Retinal pigment epithelial cell (primary cell): ENCODE measurements around the gene TDRD7.

Experiments used
- DNase-seq: peaks from one replicate; pipeline ENCODE4 v3.0.0-alpha.2; 2010; ENCODE audit warnings: low read depth
- H3K4me3 ChIP-seq: 2 replicates; pipeline ENCODE4 v1.5.1; 2011; ENCODE audit warnings: mild to moderate bottlenecking, low read length, control low read depth, moderate library complexity
- CTCF ChIP-seq: conservative IDR thresholded peaks from 2 replicates; pipeline ENCODE4 v1.5.1; 2011; ENCODE audit warnings: low read depth, low read length, control low read depth, inconsistent platforms

TDRD7 gene

DNA sequence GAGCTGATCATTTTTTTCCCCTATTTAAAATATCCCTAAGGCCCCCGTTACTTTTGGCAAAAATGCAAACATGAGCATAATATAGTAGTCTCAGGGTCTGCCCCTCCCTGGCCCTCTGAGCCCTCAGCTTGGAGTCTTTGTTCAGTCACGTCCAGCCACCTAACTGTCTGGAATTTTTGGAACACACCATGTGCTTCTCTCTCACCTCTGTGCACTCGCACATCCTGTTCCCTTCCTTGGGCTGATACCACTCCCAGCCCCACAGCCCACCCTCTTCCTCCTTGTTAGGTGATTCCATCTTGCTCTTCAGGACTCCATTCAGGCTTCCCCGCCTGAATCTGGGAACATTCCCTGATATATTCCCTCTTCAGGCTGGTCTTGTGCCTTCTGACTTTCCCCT, 16.0 kb downstream of the TDRD7 start:
- TF ChIP-seq CTCF = no peak
- H3K4me3 ChIP-seq = no peak overlapping the region
- DNase-seq = no peak

DNA sequence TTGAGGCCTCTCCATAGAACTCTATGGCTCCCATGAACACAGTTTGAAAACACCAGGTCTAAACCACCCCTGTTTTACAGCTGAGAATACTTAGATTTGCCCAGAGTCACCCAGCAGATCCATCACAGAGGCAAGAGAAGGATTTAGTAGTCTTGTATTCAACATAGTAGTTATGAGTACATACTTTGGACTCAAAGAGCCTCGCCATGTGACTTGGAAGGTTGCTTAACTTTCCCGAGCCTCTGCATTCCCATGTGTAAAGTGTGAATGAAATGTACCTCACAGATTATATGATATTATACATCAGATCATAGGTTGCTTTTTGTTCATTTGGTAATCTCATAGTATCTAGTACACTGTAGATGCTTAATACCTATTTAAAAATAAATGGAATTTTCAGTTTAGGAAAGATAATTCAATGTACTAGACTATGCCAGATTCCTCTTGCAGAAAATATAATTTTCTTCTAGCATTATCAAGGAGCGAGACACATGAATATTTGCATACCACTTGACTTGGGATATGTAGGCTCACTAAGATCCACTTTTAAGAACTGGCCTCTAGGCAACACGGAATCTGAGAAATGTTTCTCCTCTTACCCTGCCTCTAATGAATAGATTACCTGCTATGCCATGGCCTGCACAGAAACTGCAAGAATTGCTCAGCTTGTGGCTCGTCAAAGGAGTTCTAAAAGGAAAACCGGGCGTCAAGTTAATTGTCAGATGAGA, 18.6 kb downstream of the TDRD7 start:
- no peak overlapping the region for H3K4me3 ChIP-seq
- DNase-seq = no peak
- no peak for TF ChIP-seq CTCF

DNA sequence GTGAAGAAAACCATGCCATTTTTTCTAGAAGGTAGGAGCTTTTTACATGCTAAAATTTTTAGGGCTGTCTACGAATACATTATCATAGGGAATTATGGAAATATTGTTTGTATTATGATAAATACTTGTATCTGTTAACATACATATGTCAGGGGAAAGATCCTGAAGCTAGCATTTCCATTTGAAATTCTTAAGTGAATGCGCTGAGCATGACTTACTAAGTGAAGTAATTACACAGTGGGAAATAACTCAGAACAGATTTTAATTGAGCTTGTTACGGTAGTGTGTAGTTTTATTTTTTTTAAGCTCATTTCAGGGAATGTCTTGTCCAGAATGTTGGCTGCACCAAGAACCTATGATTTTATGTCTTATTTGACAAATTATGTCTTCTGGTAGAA, 19.1 kb downstream of the TDRD7 start:
- H3K4me3 ChIP-seq = no peak overlapping the region
- TF ChIP-seq CTCF = no peak
- DNase-seq = no peak

GRCh38 chr9:97431549-97432143, 19.8 kb downstream of the TDRD7 start:
- no peak for TF ChIP-seq CTCF
- H3K4me3 ChIP-seq = no peak overlapping the region
- no peak for DNase-seq

- no peak for TF ChIP-seq CTCF
- H3K4me3 ChIP-seq = no peak overlapping the region
- no peak for DNase-seq
Observed at GRCh38 chr9:97437051-97437600, 25.2 kb downstream of the TDRD7 start.

DNA sequence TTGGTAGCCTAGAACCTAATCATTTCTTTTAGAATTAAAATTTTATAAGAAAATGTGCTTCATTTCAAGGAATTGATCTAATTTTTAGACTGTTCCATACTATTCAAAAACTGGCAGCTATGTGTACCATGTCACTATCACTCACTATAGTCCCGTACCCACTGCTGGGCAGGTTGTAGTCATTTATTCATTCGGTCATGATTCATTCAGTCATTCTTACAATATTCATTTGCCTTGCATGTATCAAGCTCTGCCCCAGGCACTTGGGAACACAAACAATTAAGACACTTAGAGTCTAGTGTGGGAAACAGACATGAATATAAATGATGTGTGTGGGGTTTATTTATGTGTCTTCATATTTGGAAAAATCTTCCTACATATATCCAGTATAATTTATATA, 26.4 kb downstream of the TDRD7 start:
- H3K4me3 ChIP-seq = no peak overlapping the region
- DNase-seq = no peak
- TF ChIP-seq CTCF = no peak

DNA sequence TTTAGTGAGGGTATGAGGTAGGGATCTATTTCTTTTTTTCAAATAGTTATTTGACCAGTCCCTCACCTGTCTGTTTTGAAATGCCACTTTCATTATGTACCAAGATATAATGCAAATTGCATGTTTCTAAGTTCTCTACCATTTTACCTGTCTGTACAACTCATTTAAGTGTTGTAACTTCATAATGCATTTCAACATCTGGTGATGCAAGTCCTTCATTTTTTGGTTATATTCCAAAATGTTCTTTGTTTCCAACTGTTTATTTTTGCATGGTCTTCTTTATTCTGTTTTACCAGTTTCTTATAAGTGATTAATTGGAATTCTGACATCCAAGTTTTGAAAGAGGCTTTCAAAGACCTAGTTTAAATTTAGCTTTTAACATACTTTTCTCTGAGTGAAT, 26.8 kb downstream of the TDRD7 start:
- DNase-seq = no peak
- H3K4me3 ChIP-seq = no peak overlapping the region
- TF ChIP-seq CTCF = no peak
